Osteocyte (in vitro differentiated cells): ENCODE data around the gene KRT15. TPM values are rescaled to one million over a fixed set of nuclear protein-coding genes. Genes with fewer than 3 reads are reported as not detected.

Source experiments
- DNase-seq: peaks from one replicate; pipeline ENCODE4 v3.0.0; 2021; ENCODE audit warnings: mixed read lengths; ENCODE audit not compliant: unreplicated experiment; ENCODE audit errors: extremely low spot score
- H3K27ac Mint-ChIP-seq: one replicate; pipeline ENCODE4 v1.8.0; 2021; ENCODE audit warnings: mild to moderate bottlenecking, mixed read lengths; ENCODE audit not compliant: unreplicated experiment
- H3K27me3 Mint-ChIP-seq: one replicate; pipeline ENCODE4 v1.8.0; 2021; ENCODE audit warnings: mixed read lengths; ENCODE audit not compliant: unreplicated experiment
- H3K36me3 Mint-ChIP-seq: one replicate; pipeline ENCODE4 v1.8.0; 2021; ENCODE audit warnings: mixed read lengths; ENCODE audit not compliant: unreplicated experiment
- H3K4me1 Mint-ChIP-seq: one replicate; pipeline ENCODE4 v1.8.0; 2021; ENCODE audit warnings: mixed read lengths; ENCODE audit not compliant: unreplicated experiment
- H3K4me3 Mint-ChIP-seq: one replicate; pipeline ENCODE4 v1.8.0; 2021; ENCODE audit warnings: mild to moderate bottlenecking, moderate library complexity, mixed read lengths; ENCODE audit not compliant: unreplicated experiment
- H3K9me3 Mint-ChIP-seq: one replicate; pipeline ENCODE4 v1.8.0; 2021; ENCODE audit warnings: mixed read lengths; ENCODE audit not compliant: unreplicated experiment
- total RNA-seq: library from RNA; stranded (reverse); gene quantifications from 2 replicates; pipeline ENCODE4 v1.2.1, GENCODE V29; 2021
- TF ChIP-seq, protein P1 (sequence below): fragments of 200-600 bp; sonication (generic); IDR thresholded peaks from 2 replicates; pipeline ENCODE4 v1.5.0; 2021; ENCODE audit warnings: antibody characterized with exemption, mild to moderate bottlenecking, moderate library complexity

Gene KRT15
- total RNA-seq, 1 donor from 2014 or later, result not detected

- no peaks in the 10 kb centered on the region for H3K36me3 Mint-ChIP-seq
- H3K4me3 Mint-ChIP-seq, result no peak overlapping the region
- peak; percentile 90 for DNase-seq
- H3K27me3 Mint-ChIP-seq, result no peaks in the 10 kb centered on the region
- H3K9me3 Mint-ChIP-seq, result peaks cover 7% of the 10 kb centered on the region
- peaks cover 37% of the 10 kb centered on the region for H3K4me1 Mint-ChIP-seq
- peak overlapping the region; percentile 76 for H3K27ac Mint-ChIP-seq
- TF ChIP-seq, protein P1, sequence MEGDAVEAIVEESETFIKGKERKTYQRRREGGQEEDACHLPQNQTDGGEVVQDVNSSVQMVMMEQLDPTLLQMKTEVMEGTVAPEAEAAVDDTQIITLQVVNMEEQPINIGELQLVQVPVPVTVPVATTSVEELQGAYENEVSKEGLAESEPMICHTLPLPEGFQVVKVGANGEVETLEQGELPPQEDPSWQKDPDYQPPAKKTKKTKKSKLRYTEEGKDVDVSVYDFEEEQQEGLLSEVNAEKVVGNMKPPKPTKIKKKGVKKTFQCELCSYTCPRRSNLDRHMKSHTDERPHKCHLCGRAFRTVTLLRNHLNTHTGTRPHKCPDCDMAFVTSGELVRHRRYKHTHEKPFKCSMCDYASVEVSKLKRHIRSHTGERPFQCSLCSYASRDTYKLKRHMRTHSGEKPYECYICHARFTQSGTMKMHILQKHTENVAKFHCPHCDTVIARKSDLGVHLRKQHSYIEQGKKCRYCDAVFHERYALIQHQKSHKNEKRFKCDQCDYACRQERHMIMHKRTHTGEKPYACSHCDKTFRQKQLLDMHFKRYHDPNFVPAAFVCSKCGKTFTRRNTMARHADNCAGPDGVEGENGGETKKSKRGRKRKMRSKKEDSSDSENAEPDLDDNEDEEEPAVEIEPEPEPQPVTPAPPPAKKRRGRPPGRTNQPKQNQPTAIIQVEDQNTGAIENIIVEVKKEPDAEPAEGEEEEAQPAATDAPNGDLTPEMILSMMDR, result peak; percentile 84
These were observed 30.3 kb upstream of the KRT15 start for GRCh38 chr17:41548844-41549595.

DNA sequence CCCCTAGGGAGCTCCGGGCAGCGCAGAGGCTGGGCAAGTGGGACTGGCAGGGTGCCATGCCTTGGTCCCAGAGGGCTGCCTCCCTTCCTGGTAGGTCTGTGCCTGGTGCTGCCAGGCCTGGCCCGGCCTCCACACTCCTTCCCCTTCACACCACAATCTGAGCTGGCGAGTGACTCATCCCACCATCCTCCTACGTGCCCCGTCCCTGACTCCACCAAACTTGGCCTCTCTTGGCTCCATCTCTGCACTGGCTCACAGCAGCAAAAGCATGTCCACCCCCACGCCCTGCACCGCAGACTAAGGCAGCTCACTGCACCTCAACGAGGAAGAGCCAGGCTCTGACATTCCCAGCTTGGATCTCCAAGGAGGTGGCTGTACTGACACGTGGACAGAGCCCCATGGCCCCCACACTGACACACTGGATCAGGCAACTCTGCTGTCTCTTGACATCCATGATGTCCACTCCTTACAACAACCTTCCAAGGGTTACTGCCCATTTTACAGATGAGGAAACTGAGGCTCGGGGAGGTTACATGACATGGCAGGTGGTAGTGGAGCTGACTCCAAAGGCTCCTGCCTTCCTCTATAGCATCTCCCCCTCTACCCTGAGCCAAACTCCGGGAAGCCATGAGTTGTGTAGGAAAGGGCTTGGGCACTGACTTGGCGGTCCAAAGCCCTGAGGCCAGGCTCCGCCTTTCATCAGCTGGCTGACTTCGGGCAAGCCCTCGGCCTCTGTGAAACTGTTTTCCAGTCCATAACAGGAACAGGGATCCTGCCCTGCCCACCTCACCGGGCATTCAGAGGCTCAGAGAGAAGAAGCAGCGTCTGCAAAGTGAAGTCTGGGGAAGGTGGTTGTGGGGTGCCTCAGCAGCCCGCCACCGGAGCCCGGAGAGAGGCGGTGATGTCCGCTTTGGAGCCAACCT lies 29.5 kb upstream of the KRT15 start:
- H3K9me3 Mint-ChIP-seq, result peaks cover 7% of the 10 kb centered on the region
- peak; percentile 86 for DNase-seq
- peak overlapping the region; percentile 64 for H3K27ac Mint-ChIP-seq
- H3K36me3 Mint-ChIP-seq, result no peaks in the 10 kb centered on the region
- H3K4me3 Mint-ChIP-seq, result no peak overlapping the region
- TF ChIP-seq, protein P1, result no peak
- H3K27me3 Mint-ChIP-seq, result no peaks in the 10 kb centered on the region
- H3K4me1 Mint-ChIP-seq, result peaks cover 37% of the 10 kb centered on the region

- TF ChIP-seq, protein P1, result no peak
- H3K9me3 Mint-ChIP-seq, result peaks cover 7% of the 10 kb centered on the region
- H3K4me3 Mint-ChIP-seq, result no peak overlapping the region
- peaks cover 34% of the 10 kb centered on the region for H3K4me1 Mint-ChIP-seq
- H3K36me3 Mint-ChIP-seq, result no peaks in the 10 kb centered on the region
- no peak for DNase-seq
- no peaks in the 10 kb centered on the region for H3K27me3 Mint-ChIP-seq
- H3K27ac Mint-ChIP-seq, result peak overlapping the region; percentile 64
These were observed 28.7 kb upstream of the KRT15 start for GRCh38 chr17:41547378-41547841.

GRCh38 chr17:41546819-41547218 lies 28.1 kb upstream of the KRT15 start:
- TF ChIP-seq, protein P1, result no peak
- Mint-ChIP-seq H3K36me3 (no peaks in the 10 kb centered on the region), H3K4me3 (no peak overlapping the region), H3K27me3 (no peaks in the 10 kb centered on the region), H3K4me1 (peaks cover 33% of the 10 kb centered on the region), H3K9me3 (peaks cover 7% of the 10 kb centered on the region), H3K27ac (no peak overlapping the region)
- no peak for DNase-seq
